K562 treated with DMSO at 1 percent for 12 hours (cell line): Measurements from ENCODE around the gene DAGLB. TPM values are rescaled to one million over a fixed set of nuclear protein-coding genes. Genes with fewer than 3 reads are reported as not detected.

Experiments
- total RNA-seq: library from RNA; unstranded; fragments of 300-600 nt; gene quantifications from 2 replicates; pipeline ENCODE4 v1.2.3, GENCODE V29; 2022; ENCODE audit not compliant: insufficient read depth

Gene DAGLB
- 11.5 and 29.1 TPM in 2 replicates for total RNA-seq

DNA sequence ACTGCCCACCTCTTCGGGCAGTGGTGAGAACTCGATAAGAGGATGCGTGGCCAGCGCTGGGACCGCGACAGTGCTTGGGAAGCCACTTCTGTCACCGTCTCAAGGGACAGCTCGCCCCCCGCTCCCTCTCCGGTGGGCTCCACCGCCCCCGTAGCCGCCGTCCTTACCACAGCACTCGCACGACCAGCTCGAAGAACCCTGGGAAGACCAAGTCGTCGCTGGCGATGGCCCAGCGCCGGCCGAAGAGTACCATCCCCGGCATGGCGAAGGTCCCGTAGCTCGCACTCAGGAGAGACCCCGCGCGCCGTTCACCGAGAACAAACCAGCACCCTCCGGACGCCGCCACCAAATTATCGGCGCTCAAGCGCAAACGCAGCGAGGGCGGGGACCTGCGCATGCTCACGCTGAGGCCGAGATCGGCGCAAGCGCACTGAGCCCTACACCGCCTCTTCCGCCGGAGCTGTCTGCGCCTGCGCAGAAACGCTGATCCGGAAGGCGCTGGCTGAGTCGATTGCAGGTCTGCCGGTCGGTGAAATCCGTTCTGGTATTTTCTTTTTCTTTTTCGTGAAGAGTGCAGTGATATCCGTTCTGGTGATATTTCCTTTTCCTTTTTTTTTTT lies at the start of gene DAGLB:
TSS of gene DAGLB (minus strand) at position 374 of the 619 bp plus-strand sequence. CDS start at position 262, 112 bp downstream.

Other genes with a start within 250 kb of the DAGLB start
- gene CYTH3, start 175.3 kb downstream of the DAGLB start, total RNA-seq, result 8.7 and 19.4 TPM in 2 replicates
- 13.6 and 20.0 TPM in 2 replicates for gene FAM220A, start 99.0 kb downstream of the DAGLB start, total RNA-seq
- gene RAC1, start 73.4 kb downstream of the DAGLB start, total RNA-seq, result 141 and 196 TPM in 2 replicates
- gene KDELR2, start 36.2 kb upstream of the DAGLB start, total RNA-seq, result 59.2 and 92.4 TPM in 2 replicates
- not detected in 2 replicates for gene GRID2IP, start 103.5 kb upstream of the DAGLB start, total RNA-seq
- gene ZDHHC4, start 129.5 kb upstream of the DAGLB start, total RNA-seq, result 88.6 and 91.4 TPM in 2 replicates
- 46.8 and 65.1 TPM in 2 replicates for gene INTS15, start 142.1 kb upstream of the DAGLB start, total RNA-seq
- gene ZNF853, start 167.7 kb upstream of the DAGLB start, total RNA-seq, result not detected in 2 replicates
- gene ZNF316, start 189.4 kb upstream of the DAGLB start, total RNA-seq, result 14.9 and 28.4 TPM in 2 replicates